GM19193 (cell line): Measurements from ENCODE around the gene JPH3.

ENCODE experiments used
- POLR2A ChIP-seq: IDR thresholded peaks from 4 replicates; pipeline ENCODE4 v1.6.1; 2011; ENCODE audit not compliant: insufficient read depth, insufficient read length; ENCODE audit errors: extremely low read depth

Gene JPH3

DNA sequence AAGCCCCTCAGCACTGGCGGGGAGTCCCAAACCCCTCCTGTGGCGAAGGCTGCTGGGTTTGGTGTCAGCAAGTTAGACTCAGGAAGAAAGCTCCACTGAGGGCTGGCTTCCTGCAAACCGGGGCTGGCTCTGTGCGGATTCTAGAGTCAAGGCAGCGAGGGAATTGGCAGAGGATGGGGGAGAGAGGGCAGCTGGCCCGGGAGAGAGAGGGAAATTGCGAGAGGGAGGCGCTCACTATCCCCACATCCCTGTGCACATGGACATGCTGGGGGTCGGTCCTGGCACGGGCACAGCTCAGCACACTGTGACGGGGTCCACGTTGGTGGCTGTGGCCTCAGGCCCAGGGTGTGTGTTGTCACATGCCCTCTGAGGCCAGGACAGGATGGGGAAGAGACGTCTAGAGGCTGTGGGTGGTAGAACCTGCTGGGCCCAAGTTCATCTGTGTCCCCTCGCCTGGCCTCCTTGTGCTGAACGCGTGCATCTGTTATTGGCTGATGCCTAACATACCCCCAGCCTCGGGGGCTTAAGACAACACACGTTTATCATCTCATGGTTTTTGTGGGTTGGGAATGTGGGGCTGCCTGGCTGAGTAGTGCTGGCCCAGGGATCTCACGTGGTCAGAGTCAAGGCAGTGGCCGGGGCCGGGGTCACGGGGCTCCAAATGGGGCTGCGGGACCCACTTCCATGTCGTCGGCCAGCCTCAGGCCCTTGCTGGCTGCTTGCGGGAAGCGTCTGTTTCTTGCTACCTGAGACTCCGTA lies 16.7 kb upstream of the JPH3 start:
- no peak for TF ChIP-seq POLR2A

GRCh38 chr16:87586201-87586782 lies 16.0 kb upstream of the JPH3 start:
- TF ChIP-seq POLR2A, result no peak

DNA sequence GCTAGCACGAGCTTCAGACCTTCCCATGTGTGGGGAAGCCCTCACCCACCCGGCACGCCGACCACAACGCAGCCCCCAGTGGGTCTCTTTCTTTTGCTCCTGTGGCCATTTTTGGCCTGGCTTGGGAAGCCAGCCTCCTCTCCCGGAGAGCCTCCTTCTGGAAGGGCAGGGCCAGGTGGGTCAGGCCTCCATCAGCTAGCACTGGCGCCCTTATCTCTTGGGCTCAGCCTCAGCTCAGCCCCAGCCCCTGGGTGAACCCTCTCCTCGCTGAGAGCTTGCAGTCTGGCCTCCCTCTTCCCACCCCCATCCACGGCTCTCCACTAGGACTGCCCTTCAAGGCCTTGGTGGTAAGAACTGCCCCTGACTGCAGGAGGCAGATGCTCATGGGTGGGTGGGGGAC lies 14.7 kb upstream of the JPH3 start:
- no peak for TF ChIP-seq POLR2A

DNA sequence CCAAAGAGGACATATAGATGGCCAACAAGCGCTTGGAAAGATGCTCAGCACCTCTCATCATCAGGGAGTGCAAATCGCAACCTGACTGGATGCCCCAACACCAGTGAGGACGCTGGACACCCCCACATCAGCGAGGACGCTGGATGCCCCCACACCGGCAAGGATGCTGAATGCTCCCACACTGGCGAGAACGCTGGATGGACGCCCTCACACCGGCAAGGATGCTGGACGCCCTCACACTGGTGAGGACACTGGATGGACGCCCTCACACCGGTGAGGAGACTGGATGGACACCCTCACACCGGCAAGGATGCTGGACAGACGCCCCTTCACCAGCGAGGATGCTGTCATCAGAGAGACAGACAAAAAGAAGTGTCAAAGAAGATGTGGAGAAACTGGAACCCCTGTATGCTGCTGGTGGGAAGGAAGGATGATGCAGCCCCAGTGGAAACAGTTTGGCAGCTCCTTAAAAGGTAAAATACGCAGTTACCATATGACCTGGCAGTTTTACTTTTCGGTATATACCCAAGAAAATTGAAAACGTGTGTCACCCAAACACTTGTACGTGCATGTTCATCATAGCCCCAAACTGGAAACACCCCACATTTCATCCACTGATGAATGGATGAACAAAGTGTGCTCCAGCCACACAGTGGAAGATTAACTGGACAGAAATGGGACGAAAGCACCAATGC lies 10.1 kb upstream of the JPH3 start:
- TF ChIP-seq POLR2A, result no peak

GRCh38 chr16:87593710-87594258 lies 8.5 kb upstream of the JPH3 start:
- TF ChIP-seq POLR2A, result no peak

DNA sequence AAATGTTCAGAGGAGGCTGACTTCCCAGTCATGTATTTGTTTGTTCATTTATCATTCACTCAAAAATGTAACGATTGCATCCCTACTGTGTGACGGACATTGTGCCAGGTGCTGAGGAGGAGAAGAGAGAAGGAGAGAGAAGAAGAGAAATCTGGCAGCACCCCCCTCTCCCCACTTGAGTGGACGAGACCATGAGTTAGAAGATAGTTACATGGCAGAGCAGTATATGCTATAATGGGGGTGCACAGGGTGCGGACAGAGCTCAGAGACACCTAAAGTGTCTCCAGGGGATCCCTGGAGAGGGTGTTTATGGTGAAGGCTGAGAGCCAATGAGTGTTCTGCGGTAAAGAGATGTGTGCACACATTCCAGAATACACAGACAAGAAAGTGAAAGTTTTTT lies 6.6 kb upstream of the JPH3 start:
- no peak for TF ChIP-seq POLR2A

DNA sequence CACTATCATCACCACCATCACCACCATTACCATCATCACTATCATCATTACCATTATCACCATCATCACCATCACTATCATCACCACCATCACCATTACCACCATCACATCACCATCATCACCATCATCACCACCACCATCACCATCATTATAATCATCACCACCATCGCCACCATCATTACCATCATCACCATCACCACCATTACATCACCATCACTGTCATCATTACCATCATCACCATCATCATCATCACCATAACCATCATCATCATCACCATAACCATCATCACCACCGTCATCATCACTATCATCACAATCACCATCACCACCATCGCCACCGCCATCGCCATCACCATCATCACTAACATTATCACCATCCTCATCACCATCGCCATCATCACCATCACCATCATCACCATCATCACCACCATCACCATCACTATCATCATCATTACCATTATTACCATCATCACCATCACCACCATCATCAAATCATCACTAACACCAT lies 4.9 kb upstream of the JPH3 start:
- no peak for TF ChIP-seq POLR2A

- no peak for TF ChIP-seq POLR2A
These were observed 3.9 kb upstream of the JPH3 start for GRCh38 chr16:87598431-87598830.

GRCh38 chr16:87600246-87600645 lies 2.1 kb upstream of the JPH3 start:
- no peak for TF ChIP-seq POLR2A

DNA sequence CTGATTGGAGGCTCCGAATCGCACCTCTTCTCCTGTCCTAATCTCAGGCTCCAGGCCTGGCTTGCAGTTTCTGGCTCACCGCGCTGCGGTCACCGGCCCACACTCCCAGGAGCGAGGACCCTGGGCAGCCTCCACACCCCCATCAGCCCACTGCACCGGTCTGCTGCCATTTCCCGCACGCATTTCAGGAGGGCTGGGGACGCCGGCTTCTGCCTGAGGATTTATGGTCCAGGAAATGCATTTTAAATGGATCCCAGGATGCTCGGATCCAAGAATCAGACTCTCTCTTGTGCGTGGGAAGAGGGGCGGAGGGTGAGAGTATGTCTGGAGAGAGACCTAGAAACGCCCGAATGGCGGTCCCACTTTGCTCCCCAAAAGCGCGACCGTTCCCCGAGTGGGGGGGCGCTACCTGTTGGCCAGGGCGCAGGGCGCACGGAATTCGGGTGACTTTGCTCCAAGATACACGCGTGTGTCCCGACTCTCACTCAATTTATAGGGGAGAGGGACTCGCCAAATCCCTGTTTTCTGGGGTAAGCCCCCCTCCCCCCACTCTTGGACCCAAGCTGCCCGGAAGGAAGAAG lies 817 bp upstream of the JPH3 start:
- no peak for TF ChIP-seq POLR2A

GRCh38 chr16:87602821-87603683 lies 744 bp downstream of the JPH3 start:
- no peak for TF ChIP-seq POLR2A

DNA sequence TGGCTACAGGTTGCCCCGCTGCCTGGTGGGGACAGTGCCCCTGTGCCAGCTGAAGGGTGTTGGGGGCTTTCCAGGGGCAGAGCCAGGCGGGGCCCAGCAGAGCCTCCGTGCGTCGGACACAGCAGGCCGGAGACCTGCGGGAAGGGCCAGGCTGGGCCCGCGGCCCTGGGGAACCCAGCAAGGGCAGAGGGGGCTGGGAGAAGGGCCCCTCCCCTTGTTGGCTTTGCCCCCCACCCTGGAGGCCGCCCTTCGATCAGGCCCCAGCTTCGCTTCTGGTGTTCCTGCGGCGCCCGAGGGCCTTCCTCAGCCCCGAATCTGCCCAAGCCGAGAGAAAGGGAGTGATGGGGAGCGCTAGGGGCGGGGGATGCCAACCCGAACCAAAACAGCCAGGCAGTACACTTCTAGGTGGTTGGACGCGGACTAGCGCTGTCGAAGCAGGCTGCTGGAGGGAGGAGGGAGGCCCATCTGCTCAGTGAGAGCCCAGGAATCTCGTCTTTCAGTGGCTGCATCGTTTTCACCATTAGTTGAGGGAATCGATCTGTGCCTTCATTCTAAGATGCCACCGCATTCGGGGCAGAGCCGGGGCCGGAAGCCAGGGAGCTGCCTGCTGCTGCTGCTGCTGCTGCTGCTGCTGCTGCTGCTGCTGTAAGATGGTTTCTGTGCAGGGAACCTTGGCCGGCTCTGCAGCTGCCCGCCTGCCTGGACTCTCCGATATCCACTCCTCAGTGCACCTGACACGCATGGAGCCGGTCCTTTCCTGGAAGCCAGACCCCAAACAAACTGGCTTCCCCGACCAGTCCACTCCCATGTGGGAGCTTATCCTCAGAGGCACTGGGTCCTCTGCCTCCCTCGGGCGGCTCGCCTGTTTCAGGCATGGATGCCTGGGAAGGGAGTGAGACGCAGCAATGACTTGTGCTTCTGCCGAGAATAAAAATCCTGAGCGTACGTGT lies 1.7 kb downstream of the JPH3 start:
- no peak for TF ChIP-seq POLR2A

DNA sequence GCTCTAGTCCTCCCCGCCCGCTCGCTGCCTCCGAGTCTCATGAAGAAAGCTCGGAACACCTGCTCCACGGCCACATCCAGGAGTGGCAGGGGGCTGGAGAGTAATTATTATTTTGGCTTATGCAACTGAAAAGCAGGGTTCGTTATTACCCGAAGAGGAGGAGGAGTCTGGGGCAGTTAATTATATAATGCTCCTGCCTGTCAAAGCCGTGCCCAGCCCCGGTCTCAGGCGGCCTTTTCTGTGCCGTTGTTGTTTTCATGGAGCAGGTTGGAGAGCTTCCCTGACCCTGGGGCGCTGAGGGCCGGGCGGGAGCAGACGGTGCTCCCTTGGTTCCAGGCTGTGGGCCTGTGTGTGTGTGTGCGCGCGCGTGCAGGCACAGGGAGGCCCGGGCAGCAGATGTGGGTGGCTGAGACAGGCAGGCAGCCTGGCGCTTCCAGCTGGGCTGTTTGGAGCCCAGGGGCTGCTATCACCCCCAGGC lies 2.4 kb downstream of the JPH3 start:
- TF ChIP-seq POLR2A, result no peak
